Melanocyte of skin (primary cell): ENCODE data around the gene SIGLECL1. TPM values are rescaled to one million over a fixed set of nuclear protein-coding genes. Genes with fewer than 3 reads are reported as not detected.

Source experiments
- small RNA-seq, 2 donors: library from RNA; depleted of rRNA; stranded (forward); fragments of <200 nt; gene quantifications; one replicate each; pipeline ENCODE3, GENCODE V24; 2012
- total RNA-seq, 2 donors: library from RNA; depleted of rRNA; stranded (reverse); fragments of >200 nt; gene quantifications; 2 replicates each; pipeline ENCODE4 v1.2.3, GENCODE V29; 2012

SIGLECL1 gene
- not detected for total RNA-seq

DNA sequence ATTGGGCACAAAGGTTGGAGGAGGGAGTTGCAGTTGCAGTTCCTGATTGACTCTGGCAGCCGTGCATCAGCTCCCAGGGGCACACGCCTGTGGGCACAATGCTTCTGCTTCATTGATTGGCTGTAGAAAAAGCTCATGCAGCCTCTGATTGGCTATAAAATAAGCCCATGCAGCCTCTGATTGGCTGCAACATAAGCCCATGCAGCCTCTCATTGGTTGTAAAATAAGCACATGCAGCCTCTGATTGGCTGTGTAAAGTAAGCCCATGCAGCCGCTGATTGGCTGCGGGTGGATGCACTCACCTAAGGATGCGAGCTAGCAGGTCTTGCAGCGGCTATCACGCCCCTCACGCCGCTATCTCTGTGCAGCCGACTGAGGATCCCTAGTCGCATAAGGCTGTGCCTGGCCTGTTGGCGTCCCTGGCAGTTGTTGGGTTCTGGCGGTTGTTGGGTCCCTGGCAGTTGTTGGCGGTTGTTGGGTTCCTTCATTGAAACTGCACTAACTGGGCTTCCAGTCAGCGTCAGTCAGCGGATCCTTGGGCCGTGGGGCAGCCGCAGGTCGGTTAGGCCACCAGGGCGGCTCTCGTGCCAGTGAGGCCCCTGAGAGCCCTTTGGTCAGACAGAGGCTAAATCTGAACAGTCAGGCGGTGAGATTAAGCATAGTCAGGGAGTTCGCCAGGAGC, at the start of gene SIGLECL1:
SIGLECL1 (plus strand) TSS at position 295 of the 682 bp plus-strand sequence. CDS start 12,993 bp downstream, outside the sequence.

GRCh38 chr19:51224898-51225393, 25.9 kb upstream of the SIGLECL1 start, which contains the start of gene CD33:
CD33 (plus strand) TSS chr19:51225080; CDS start chr19:51225119, 39 bp downstream.

GRCh38 chr19:51311351-51312257, 60.7 kb downstream of the SIGLECL1 start, which contains the start of gene IGLON5:
IGLON5 (plus strand) TSS chr19:51311644; CDS start chr19:51311848, 204 bp downstream.

Small RNA genes within 50 kb of the gene (small RNA-seq; reads per million reads assigned to genes)
- gene MIR8074: 0 reads per million in 2 donors

Other genes with a start within 250 kb of the SIGLECL1 start
- not detected for gene KLK8, start 249.5 kb upstream of the SIGLECL1 start, total RNA-seq
- under 1 TPM in 1 of 2 donors, not detected in 1; 0.69 TPM for gene KLK10, start 231.4 kb upstream of the SIGLECL1 start, total RNA-seq
- not detected for gene KLK11, start 224.5 kb upstream of the SIGLECL1 start, total RNA-seq
- not detected for gene KLK12, start 216.1 kb upstream of the SIGLECL1 start, total RNA-seq
- not detected for gene KLK13, start 186.0 kb upstream of the SIGLECL1 start, total RNA-seq
- gene KLK14, start 168.2 kb upstream of the SIGLECL1 start, total RNA-seq: under 1 TPM in 1 of 2 donors, not detected in 1; 0.33 TPM
- gene CTU1, start 142.7 kb upstream of the SIGLECL1 start, total RNA-seq: 1 to 10 TPM; 5.5 to 8.0 TPM
- not detected for gene SIGLEC9, start 126.2 kb upstream of the SIGLECL1 start, total RNA-seq
- not detected for gene SIGLEC7, start 108.8 kb upstream of the SIGLECL1 start, total RNA-seq
- not detected for gene CD33, start 26.0 kb upstream of the SIGLECL1 start, total RNA-seq
- gene IGLON5, start 60.6 kb downstream of the SIGLECL1 start, total RNA-seq: not detected
- gene VSIG10L, start 91.1 kb downstream of the SIGLECL1 start, total RNA-seq: 1 to 10 TPM; 2.1 to 3.7 TPM
- gene ETFB, start 115.3 kb downstream of the SIGLECL1 start, total RNA-seq: 100 to 1,000 TPM; 106 to 145 TPM
- gene CLDND2, start 117.9 kb downstream of the SIGLECL1 start, total RNA-seq: not detected
- gene NKG7, start 121.6 kb downstream of the SIGLECL1 start, total RNA-seq: not detected
- not detected for gene LIM2, start 136.9 kb downstream of the SIGLECL1 start, total RNA-seq
- gene C19orf84, start 139.5 kb downstream of the SIGLECL1 start, total RNA-seq: not detected
- not detected for gene SIGLEC10, start 166.6 kb downstream of the SIGLECL1 start, total RNA-seq
- not detected for gene SIGLEC8, start 207.4 kb downstream of the SIGLECL1 start, total RNA-seq
- not detected for gene CEACAM18, start 227.5 kb downstream of the SIGLECL1 start, total RNA-seq